ENCODE data around the gene LRRC8A. TPM values are rescaled to one million over a fixed set of nuclear protein-coding genes. Genes with fewer than 3 reads are reported as not detected.

LRRC8A gene
- total and polyA plus RNA-seq, 2 of the 4 experiments (the other 2 are of a cell fraction) = 42.8 to 60.9 TPM

DNA sequence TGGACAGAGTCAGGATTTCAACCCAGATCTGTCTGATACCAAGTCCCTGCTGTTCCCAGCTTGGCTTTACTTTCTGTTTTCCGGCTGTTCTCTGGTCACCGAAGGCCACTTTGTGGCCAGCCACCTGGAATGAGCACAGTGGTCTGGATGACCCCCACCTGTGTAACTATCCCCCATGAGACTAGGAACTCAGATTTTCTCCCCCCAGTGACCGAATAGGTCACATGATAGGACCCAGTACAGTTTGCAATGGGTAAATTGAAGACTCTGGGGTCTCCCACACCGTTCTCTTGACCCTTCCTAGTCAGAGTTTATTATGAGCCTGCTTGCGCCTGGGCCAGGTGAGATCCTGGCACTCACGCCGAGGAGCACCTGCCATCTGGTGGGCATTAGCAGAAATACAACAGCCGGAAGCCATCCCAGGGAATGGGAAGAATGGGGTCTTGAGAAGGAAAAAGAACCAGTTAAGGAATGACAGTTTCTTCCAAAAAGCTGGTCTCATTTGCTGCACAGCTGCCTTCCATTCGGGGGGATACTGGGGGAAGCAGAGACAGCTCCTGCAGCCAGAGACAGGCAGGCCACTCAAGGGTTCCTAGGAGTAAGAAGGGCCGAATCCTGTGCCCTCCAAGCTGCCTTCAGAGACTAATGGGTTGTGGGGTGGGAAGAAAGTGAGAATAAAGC, 45.9 kb downstream of the LRRC8A start:
- Histone ChIP-seq H2AFZ (replicated peaks; ENCODE audit: low read length, poor library complexity) (peak overlapping the region; percentile 62), H2BK120ac (ENCODE audit: low read depth, low read length) (no peak overlapping the region), H2BK15ac (ENCODE audit: low read depth, low read length) (no peak overlapping the region), H3K14ac (replicated peaks; ENCODE audit: low read depth, low read length) (no peak overlapping the region), H3K4ac (ENCODE audit: low read depth, low read length) (no peak overlapping the region), H3K4me2 (ENCODE audit: low read depth, low read length) (no peak overlapping the region), H3K27ac (ENCODE audit: insufficient read depth, low read length) (no peak overlapping the region), H3K23ac (ENCODE audit: low read depth, low read length) (no peak overlapping the region), H4K20me1 (ENCODE audit: insufficient read depth, low read length) (no peaks in the 10 kb centered on the region), H3K9ac (ENCODE audit: low read depth, low read length) (no peak overlapping the region), H3K27me3 (ENCODE audit: control insufficient read depth, insufficient read depth, low read length) (no peaks in the 10 kb centered on the region), H4K5ac (ENCODE audit: low read depth, low read length) (no peak overlapping the region), H2AK9ac (replicated peaks; ENCODE audit: low read depth, low read length, poor library complexity) (peak overlapping the region; percentile 47), H2AK5ac (ENCODE audit: low read depth, low read length) (no peak overlapping the region), H3K56ac (ENCODE audit: extremely low read depth, insufficient read depth, low read length) (no peak overlapping the region), H3K4me3 (ENCODE audit: insufficient read depth, low read depth, low read length) (no peak overlapping the region), H3K9me1 (ENCODE audit: insufficient read depth, low read length) (no peaks in the 10 kb centered on the region), H3K36me3 (ENCODE audit: control insufficient read depth, insufficient read depth, low read length) (no peaks in the 10 kb centered on the region), H2BK5ac (ENCODE audit: low read depth, low read length, poor library complexity, severe bottlenecking) (no peak overlapping the region), H3K9me3 (ENCODE audit: control insufficient read depth, insufficient read depth, low read length) (no peaks in the 10 kb centered on the region), H2BK20ac (ENCODE audit: low read depth, low read length) (no peak overlapping the region), H3K79me1 (ENCODE audit: low read depth in 1 of 2, low read length in 2 of 2) (no peaks in the 10 kb centered on the region; a peak in 1 of 4 replicates), H4K8ac (ENCODE audit: low read depth in 2 of 2, low read length in 2 of 2) (peak overlapping the region in 1 of 2 experiments; percentile 77; a peak in 1 of 4 replicates), H4K91ac (ENCODE audit: insufficient read depth, low read depth, low read length) (no peak overlapping the region), H3K4me1 (ENCODE audit: control insufficient read depth, insufficient read depth, low read length) (no peaks in the 10 kb centered on the region), H3K18ac (ENCODE audit: low read depth, low read length) (no peak overlapping the region)
- dilution Hi-C loops (cut with HindIII; ENCODE audit: low sequenced_read_pairs, unreplicated experiment) = no loop called here
- 19% methylated on average over 6 of the region's 10 CpGs; no CpG with 5 or more reads in 1 of the 2 experiments for WGBS, 2 experiments (ENCODE audit: extremely low coverage in 2 of 2, insufficient read length in 1 of 2)
- ATAC-seq (ENCODE audit: low read depth) = peak; percentile 94
- TF ChIP-seq POLR2A (IDR thresholded peaks at IDR 0.05; ENCODE audit: low read depth, low read length) = peak; percentile 30; the same call in 1 of the 2 replicates
- TF ChIP-seq BHLHE40 (IDR thresholded peaks at IDR 0.05; ENCODE audit: low read depth, low read length) = no peak
- peak; percentile 86 for TF ChIP-seq CTCF (conservative IDR thresholded peaks at IDR 0.05; ENCODE audit: low read depth, low read length)
- TF ChIP-seq, protein P1, sequence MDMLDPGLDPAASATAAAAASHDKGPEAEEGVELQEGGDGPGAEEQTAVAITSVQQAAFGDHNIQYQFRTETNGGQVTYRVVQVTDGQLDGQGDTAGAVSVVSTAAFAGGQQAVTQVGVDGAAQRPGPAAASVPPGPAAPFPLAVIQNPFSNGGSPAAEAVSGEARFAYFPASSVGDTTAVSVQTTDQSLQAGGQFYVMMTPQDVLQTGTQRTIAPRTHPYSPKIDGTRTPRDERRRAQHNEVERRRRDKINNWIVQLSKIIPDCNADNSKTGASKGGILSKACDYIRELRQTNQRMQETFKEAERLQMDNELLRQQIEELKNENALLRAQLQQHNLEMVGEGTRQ (IDR thresholded peaks at IDR 0.05; ENCODE audit: low read depth, low read length) = no peak
- TF ChIP-seq RFX5 (IDR thresholded peaks at IDR 0.05; ENCODE audit: low read depth, low read length) = no peak
- TF ChIP-seq RAD21 (IDR thresholded peaks at IDR 0.05; ENCODE audit: low read length) = peak; percentile 93
- TF ChIP-seq CHD1 (IDR thresholded peaks at IDR 0.05; ENCODE audit: low read depth, low read length) = no peak
- peak; percentile 92 for TF ChIP-seq SMC3 (IDR thresholded peaks at IDR 0.05; ENCODE audit: low read depth, low read length)
- no peak for TF ChIP-seq MAZ (IDR thresholded peaks at IDR 0.05; ENCODE audit: borderline replicate concordance, low read depth, low read length)
- TF ChIP-seq NFE2L2 (IDR thresholded peaks at IDR 0.05; ENCODE audit: low read depth, low read length) = no peak
- TF ChIP-seq MXI1 (IDR thresholded peaks at IDR 0.05; ENCODE audit: borderline replicate concordance, low read depth, low read length) = no peak
- TF ChIP-seq MAFK (IDR thresholded peaks at IDR 0.05; ENCODE audit: low read depth, low read length) = no peak
- no peak for TF ChIP-seq RCOR1 (IDR thresholded peaks at IDR 0.05; ENCODE audit: insufficient replicate concordance, low read length)
- no TSS peak for BruUV-seq (replicated peaks)
- in situ Hi-C loops (cut with MboI; ENCODE audit: low sequenced_read_pairs) = loop anchor here (5.0 kb wide), 1 partner anchor 61 kb away; no protein-coding TSS in a partner anchor
- POLR2A ChIA-PET (ENCODE audit: unreplicated experiment) = no interaction called here
- peak; percentile 47 for DNase-seq
- CTCF ChIA-PET = interaction anchor here (0.6 to 2.0 kb wide), 12 partner anchors 8 to 99 kb away, joined by 3 to 8 read pairs (median 4); no protein-coding TSS in a partner anchor
- intact Hi-C loops (cut with micrococcal nuclease) = loop anchor here (1.0 to 2.0 kb wide), 3 partner anchors 47 to 293 kb away; partner anchors contain the start of gene KYAT1
